Spleen (tissue), 11 donors: ENCODE results near the gene PDE10A. TPM values are rescaled to one million over a fixed set of nuclear protein-coding genes. Genes with fewer than 3 reads are reported as not detected.

ENCODE experiments used
- DNase-seq: peaks from one replicate; pipeline ENCODE4 v3.0.0-alpha.2; 2020
- H3K27ac ChIP-seq, 8 donors: fragments of 200-600 bp; sonication (generic) in 7 of 8; 1 replicate in 4 of 8; 2 replicates in 4 of 8; pipeline versions ENCODE4 v1.5.0 to v1.8.0; 2016 to 2021; ENCODE audit warnings: inconsistent platforms in 4 of 8, mild to moderate bottlenecking in 4 of 8, moderate library complexity in 1 of 8
- H3K27me3 ChIP-seq, 7 donors: fragments of 200-600 bp; sonication (generic) in 6 of 7; replicated peaks in 1 of 7; 1 replicate in 4 of 7; 2 replicates in 3 of 7; pipeline versions ENCODE4 v1.5.0 to v1.8.0; 2016 to 2021; ENCODE audit warnings: inconsistent platforms in 3 of 7, mild to moderate bottlenecking in 1 of 7
- H3K36me3 ChIP-seq, 6 donors: fragments of 200-600 bp; sonication (generic) in 5 of 6; 1 replicate in 4 of 6; 2 replicates in 2 of 6; pipeline versions ENCODE4 v1.5.0 to v1.8.0; 2016 to 2021; ENCODE audit warnings: inconsistent platforms in 2 of 6
- H3K4me1 ChIP-seq, 6 donors: fragments of 200-600 bp; sonication (generic) in 5 of 6; 1 replicate in 3 of 6; 2 replicates in 3 of 6; pipeline versions ENCODE4 v1.5.0 to v1.8.0; 2016 to 2021; ENCODE audit warnings: inconsistent platforms in 3 of 6
- H3K4me3 ChIP-seq, 8 donors: fragments of 200-600 bp; sonication (generic) in 7 of 8; 1 replicate in 4 of 8; 2 replicates in 4 of 8; pipeline versions ENCODE4 v1.5.0 to v1.8.0; 2016 to 2021; ENCODE audit warnings: inconsistent platforms in 4 of 8, mild to moderate bottlenecking in 4 of 8, moderate library complexity in 2 of 8
- H3K9me3 ChIP-seq, 8 donors: fragments of 200-600 bp; sonication (generic) in 7 of 8; 1 replicate in 4 of 8; 2 replicates in 4 of 8; pipeline versions ENCODE4 v1.5.0 to v1.8.0; 2016 to 2021; ENCODE audit warnings: inconsistent platforms in 4 of 8
- CTCF ChIP-seq, 11 experiments: fragments of 200-600 bp in 7 of 11; fragments of 450-650 bp in 4 of 11; sonication (generic) in 4 of 11; IDR thresholded peaks in 8 of 11; conservative IDR thresholded peaks in 3 of 11; 1 replicate in 7 of 11; 2 replicates in 4 of 11; pipeline versions ENCODE4 v1.4.0 to v1.8.0; 2016 to 2021; ENCODE audit warnings: antibody characterized with exemption in 11 of 11, inconsistent platforms in 4 of 11, mild to moderate bottlenecking in 1 of 11
- POLR2A ChIP-seq, 3 donors: fragments of 450-650 bp; IDR thresholded peaks; one replicate each; pipeline ENCODE4 v1.5.1; 2017; ENCODE audit warnings: antibody characterized with exemption in 3 of 3, mild to moderate bottlenecking in 1 of 3
- POLR2AphosphoS5 ChIP-seq, 3 donors: sonication (generic); formaldehyde crosslinking; IDR thresholded peaks; one replicate each; pipeline ENCODE4 v1.5.1; 2017; ENCODE audit warnings: antibody characterized with exemption in 3 of 3
- WGBS, 5 donors: extraction: QIAGEN DNeasy Blood & Tissue Kit in 3 of 5; methylation state at CpG; one replicate each; pipeline versions ENCODE4 v1.1.5 to v1.1.7; 2013 to 2018; 5-methylcytosine and 5-hydroxymethylcytosine counted together
- intact Hi-C: fragments of 100-400 bp; cut with DNase I; formaldehyde crosslinking; loops from one replicate; pipeline ENCODE4 v1.15.0; 2023; ENCODE audit warnings: low total_unique reads
- polyA plus RNA-seq, 3 donors: library from polyadenylated mRNA; stranded (reverse); fragments of 200-250 nt; gene quantifications; one replicate each; pipeline ENCODE4 v1.2.1, GENCODE V29; 2013
- total RNA-seq, 7 donors: library from RNA; depleted of rRNA in 3 of 7; stranded (reverse); fragments of >200 nt in 3 of 7; fragmentation: NEBNext Ultra II Directional in 4 of 7; extraction: Animal tissue kit (Norgen Biotek cat#: 25700) in 4 of 7; gene quantifications; one replicate each; pipeline versions ENCODE4 v1.1.0 to v1.2.1, GENCODE V29; 2016 to 2021
- donor health status: healthy with polysubstance abuse.
- donor health status: DM: no; HTN: no; CAD: no; lungs with moderate emphysema.
- donor health status: DM: no; HTN: no; CAD: no.
- donor health status: Bipolar disorder and iron deficiency.
- donor health status: healthy.
- donor health status: DM: no; HTN: no; CAD: no.
- donor health status: DM: yes; HTN: yes; CAD: no.

PDE10A gene
- total and polyA plus RNA-seq, 10 donors = 1.1 to 28.2 (median 9.6) TPM

- Histone ChIP-seq H3K27ac (no peak overlapping the region), H3K4me3 (no peak overlapping the region), H3K27me3 (no peaks in the 10 kb centered on the region), H3K4me1 (no peaks in the 10 kb centered on the region), H3K9me3 (no peaks in the 10 kb centered on the region), H3K36me3 (no peaks in the 10 kb centered on the region)
- TF ChIP-seq CTCF (IDR thresholded peaks at IDR 0.05 in 8 of 11, conservative IDR thresholded peaks at IDR 0.05 in 3 of 11) (no peak), POLR2A (IDR thresholded peaks at IDR 0.05) (no peak), POLR2AphosphoS5 (IDR thresholded peaks at IDR 0.05) (no peak)
- DNase-seq = no peak
- WGBS, 5 donors = 80 to 87% (median 84%) methylated on average over 5 of the region's 5 CpGs
- intact Hi-C loops = no loop called here
Measured at GRCh38 chr6:165705941-165706340, 42.9 kb upstream of the PDE10A start.

GRCh38 chr6:165704045-165704748 lies 41.2 kb upstream of the PDE10A start:
- no peak for DNase-seq
- H3K4me3 ChIP-seq = no peak overlapping the region
- H3K9me3 ChIP-seq = peaks cover 0 to 5% (median under 1%) of the 10 kb centered on the region in 8 donors
- H3K4me1 ChIP-seq = no peaks in the 10 kb centered on the region
- no peaks in the 10 kb centered on the region for H3K27me3 ChIP-seq
- no peak overlapping the region for H3K27ac ChIP-seq
- no peaks in the 10 kb centered on the region for H3K36me3 ChIP-seq
- intact Hi-C loops = no loop called here
- TF ChIP-seq CTCF (IDR thresholded peaks at IDR 0.05 in 8 of 11, conservative IDR thresholded peaks at IDR 0.05 in 3 of 11) (no peak), POLR2A (IDR thresholded peaks at IDR 0.05) (no peak), POLR2AphosphoS5 (IDR thresholded peaks at IDR 0.05) (no peak)
- whole genome bisulfite sequencing, 5 donors = 58 to 72% (median 67%) methylated on average over 9 of the region's 9 CpGs

GRCh38 chr6:165702669-165703068 lies 39.6 kb upstream of the PDE10A start:
- Histone ChIP-seq H3K36me3 (no peaks in the 10 kb centered on the region), H3K4me1 (no peaks in the 10 kb centered on the region), H3K27ac (no peak overlapping the region), H3K27me3 (no peaks in the 10 kb centered on the region), H3K4me3 (no peak overlapping the region), H3K9me3 (peaks cover 0 to 18% (median 14%) of the 10 kb centered on the region in 8 donors)
- TF ChIP-seq POLR2A (IDR thresholded peaks at IDR 0.05) (no peak), CTCF (IDR thresholded peaks at IDR 0.05 in 8 of 11, conservative IDR thresholded peaks at IDR 0.05 in 3 of 11) (no peak), POLR2AphosphoS5 (IDR thresholded peaks at IDR 0.05) (no peak)
- intact Hi-C loops = no loop called here
- DNase-seq = no peak
- WGBS, 5 donors = 74 to 85% (median 82%) methylated on average over 7 to 10 of the region's 10 CpGs

- no peak for DNase-seq
- Histone ChIP-seq H3K9me3 (peaks cover 0 to 18% (median 14%) of the 10 kb centered on the region in 8 donors), H3K4me3 (no peak overlapping the region), H3K27ac (no peak overlapping the region), H3K36me3 (no peaks in the 10 kb centered on the region), H3K27me3 (no peaks in the 10 kb centered on the region), H3K4me1 (no peaks in the 10 kb centered on the region)
- intact Hi-C loops = no loop called here
- WGBS, 5 donors = 87 to 94% (median 89%) methylated on average over 11 of the region's 11 CpGs
- TF ChIP-seq POLR2A (IDR thresholded peaks at IDR 0.05) (no peak), POLR2AphosphoS5 (IDR thresholded peaks at IDR 0.05) (no peak), CTCF (IDR thresholded peaks at IDR 0.05 in 8 of 11, conservative IDR thresholded peaks at IDR 0.05 in 3 of 11) (no peak)
Measured at GRCh38 chr6:165701564-165702354, 38.7 kb upstream of the PDE10A start.
